IPS-20b (cell line): ENCODE results near the gene TCF4.

Source experiments
- H3K27ac ChIP-seq: one replicate; pipeline ENCODE4 v1.5.1; 2013; ENCODE audit warnings: low read length
- H3K27me3 ChIP-seq: 2 replicates; pipeline ENCODE4 v1.6.1; 2013; ENCODE audit warnings: mild to moderate bottlenecking, low read length, inconsistent platforms; ENCODE audit not compliant: insufficient read depth
- H3K36me3 ChIP-seq: 2 replicates; pipeline ENCODE4 v1.6.1; 2013; ENCODE audit warnings: low read depth, mild to moderate bottlenecking, inconsistent platforms, low read length, moderate library complexity; ENCODE audit not compliant: insufficient read depth
- H3K4me1 ChIP-seq: 2 replicates; pipeline ENCODE4 v1.6.1; 2013; ENCODE audit warnings: mild to moderate bottlenecking, control low read depth, inconsistent platforms, low read length, moderate library complexity; ENCODE audit not compliant: insufficient read depth
- H3K4me3 ChIP-seq: 2 replicates; pipeline ENCODE4 v1.5.1; 2013; ENCODE audit warnings: mild to moderate bottlenecking, low read length, inconsistent platforms
- H3K9ac ChIP-seq: 2 replicates; pipeline ENCODE4 v1.6.1; 2013; ENCODE audit warnings: low read depth, mild to moderate bottlenecking, inconsistent platforms, low read length, moderate library complexity
- H3K9me3 ChIP-seq: 2 replicates; pipeline ENCODE4 v1.6.1; 2013; ENCODE audit warnings: mild to moderate bottlenecking, low read depth, low read length, inconsistent platforms; ENCODE audit not compliant: insufficient read depth

Gene TCF4

GRCh38 chr18:55403421-55403949 lies 184.5 kb downstream of the TCF4 start:
- Histone ChIP-seq H3K4me3 (no peak overlapping the region), H3K9me3 (no peaks in the 10 kb centered on the region), H3K9ac (peak overlapping the region; percentile 47; the same call in 1 of the 2 replicates), H3K36me3 (no peaks in the 10 kb centered on the region), H3K27me3 (no peaks in the 10 kb centered on the region), H3K27ac (no peak overlapping the region), H3K4me1 (peaks cover 52% of the 10 kb centered on the region)

GRCh38 chr18:55402731-55403405 lies 185.1 kb downstream of the TCF4 start:
- Histone ChIP-seq H3K36me3 (no peaks in the 10 kb centered on the region), H3K9ac (peak overlapping the region; percentile 47; the same call in 1 of the 2 replicates), H3K27me3 (no peaks in the 10 kb centered on the region), H3K4me3 (no peak overlapping the region), H3K9me3 (no peaks in the 10 kb centered on the region), H3K27ac (no peak overlapping the region), H3K4me1 (peaks cover 54% of the 10 kb centered on the region)

DNA sequence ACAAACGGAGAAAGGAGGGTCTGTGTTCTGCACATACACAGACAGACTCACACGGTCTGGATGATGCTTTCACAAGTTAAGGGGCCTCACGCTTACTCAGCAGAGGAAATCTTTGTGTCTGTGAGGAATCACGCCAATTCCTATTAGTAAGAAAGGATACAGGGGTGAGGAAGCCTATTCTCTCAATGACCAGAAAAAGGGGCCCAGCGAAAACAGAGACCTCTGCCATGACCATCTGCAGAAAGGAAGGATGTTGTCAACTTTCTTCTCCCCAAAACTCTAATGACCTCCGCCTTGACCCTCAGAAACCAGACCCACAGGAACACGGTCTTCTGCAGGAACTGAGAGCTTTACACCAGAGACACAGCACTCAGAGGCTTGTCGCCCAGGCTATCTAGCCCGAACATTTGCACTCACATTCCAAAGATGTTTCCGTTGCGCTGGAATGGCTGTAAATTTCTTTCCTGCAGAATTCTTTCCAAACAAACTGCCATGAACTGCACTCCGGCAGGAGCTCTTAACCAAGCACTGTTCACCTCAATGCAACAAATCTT lies 186.3 kb downstream of the TCF4 start:
- no peaks in the 10 kb centered on the region for H3K27me3 ChIP-seq
- H3K27ac ChIP-seq, result no peak overlapping the region
- H3K4me1 ChIP-seq, result peaks cover 64% of the 10 kb centered on the region
- H3K9ac ChIP-seq, result peak overlapping the region; percentile 25; the same call in 1 of the 2 replicates
- no peaks in the 10 kb centered on the region for H3K9me3 ChIP-seq
- peak overlapping the region; percentile 29; the same call in 1 of the 2 replicates for H3K4me3 ChIP-seq
- no peaks in the 10 kb centered on the region for H3K36me3 ChIP-seq

GRCh38 chr18:55400590-55401541 lies 187.1 kb downstream of the TCF4 start:
- Histone ChIP-seq H3K4me3 (peak overlapping the region; percentile 27; the same call in 1 of the 2 replicates), H3K9me3 (no peaks in the 10 kb centered on the region), H3K27me3 (no peaks in the 10 kb centered on the region), H3K36me3 (no peaks in the 10 kb centered on the region), H3K4me1 (peaks cover 63% of the 10 kb centered on the region), H3K27ac (no peak overlapping the region), H3K9ac (peak overlapping the region; percentile 25; the same call in 1 of the 2 replicates)

GRCh38 chr18:55400081-55400480 lies 187.9 kb downstream of the TCF4 start:
- no peaks in the 10 kb centered on the region for H3K27me3 ChIP-seq
- H3K9ac ChIP-seq, result no peak overlapping the region
- H3K4me3 ChIP-seq, result no peak overlapping the region
- no peak overlapping the region for H3K27ac ChIP-seq
- H3K9me3 ChIP-seq, result no peaks in the 10 kb centered on the region
- H3K4me1 ChIP-seq, result peaks cover 58% of the 10 kb centered on the region
- no peaks in the 10 kb centered on the region for H3K36me3 ChIP-seq

DNA sequence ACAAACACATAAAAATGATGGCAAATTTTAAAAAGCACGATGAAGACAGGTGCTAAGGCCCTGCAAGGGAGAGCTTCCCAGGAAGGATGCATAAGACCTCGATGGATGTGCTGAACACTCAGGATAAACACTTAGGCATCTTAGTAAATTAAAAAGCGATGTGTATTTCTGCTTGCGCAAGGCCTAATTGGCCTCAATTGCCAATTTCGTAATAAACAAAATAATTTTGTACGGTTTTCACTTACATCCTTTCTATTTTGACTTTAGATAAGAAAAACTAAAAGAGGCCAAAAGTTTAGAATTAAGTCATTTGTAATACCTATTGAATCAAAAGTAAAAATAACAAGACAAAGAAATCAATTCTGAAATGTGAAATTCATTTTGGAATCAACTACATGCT lies 189.1 kb downstream of the TCF4 start:
- Histone ChIP-seq H3K27ac (no peak overlapping the region), H3K36me3 (no peaks in the 10 kb centered on the region), H3K27me3 (no peaks in the 10 kb centered on the region), H3K4me3 (no peak overlapping the region), H3K4me1 (peaks cover 52% of the 10 kb centered on the region), H3K9me3 (no peaks in the 10 kb centered on the region), H3K9ac (no peak overlapping the region)

DNA sequence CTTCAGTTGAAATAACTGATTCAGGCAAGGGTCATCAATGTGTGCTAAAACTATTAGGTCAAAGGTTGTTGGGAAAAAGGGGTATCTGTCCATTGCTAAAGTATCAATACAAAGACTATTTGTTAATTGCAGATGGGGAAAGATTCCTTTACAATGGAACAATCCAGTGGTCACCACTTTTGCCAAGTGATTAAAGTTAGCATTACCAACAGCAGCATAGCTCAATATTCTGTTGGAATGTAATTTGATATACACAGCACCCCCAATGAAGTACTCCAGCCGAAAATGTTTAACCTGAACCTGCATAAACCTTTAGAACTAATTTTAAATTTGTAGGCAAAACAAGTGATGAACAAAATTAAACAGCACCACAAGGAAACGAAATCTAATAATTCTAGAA lies 191.0 kb downstream of the TCF4 start:
- no peak overlapping the region for H3K27ac ChIP-seq
- no peak overlapping the region for H3K9ac ChIP-seq
- H3K4me3 ChIP-seq, result no peak overlapping the region
- H3K9me3 ChIP-seq, result no peaks in the 10 kb centered on the region
- H3K27me3 ChIP-seq, result no peaks in the 10 kb centered on the region
- peaks cover 35% of the 10 kb centered on the region for H3K4me1 ChIP-seq
- no peaks in the 10 kb centered on the region for H3K36me3 ChIP-seq

- no peaks in the 10 kb centered on the region for H3K36me3 ChIP-seq
- H3K4me1 ChIP-seq, result peaks cover 29% of the 10 kb centered on the region
- no peaks in the 10 kb centered on the region for H3K27me3 ChIP-seq
- no peak overlapping the region for H3K27ac ChIP-seq
- no peaks in the 10 kb centered on the region for H3K9me3 ChIP-seq
- H3K4me3 ChIP-seq, result no peak overlapping the region
- no peak overlapping the region for H3K9ac ChIP-seq
Observed at GRCh38 chr18:55396267-55396905, 191.6 kb downstream of the TCF4 start.

DNA sequence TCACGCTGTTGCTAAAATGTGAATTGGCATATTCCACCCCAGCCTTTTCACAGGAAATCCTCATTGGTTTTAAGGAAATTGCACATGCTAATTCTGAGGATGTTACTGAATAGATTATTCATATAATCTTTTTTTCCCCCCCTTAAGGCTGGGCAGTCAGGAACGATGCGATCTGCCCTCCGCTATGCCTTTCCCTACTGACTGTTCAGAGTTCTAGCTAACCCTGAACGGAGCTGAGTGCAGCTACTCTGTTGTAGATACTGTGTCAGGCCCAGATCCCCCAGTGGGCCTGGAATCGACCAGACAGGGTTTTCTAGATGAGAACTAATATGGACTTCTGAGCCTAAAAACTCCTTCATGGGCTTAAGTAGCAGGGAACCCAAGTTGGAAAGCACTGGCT lies 192.2 kb downstream of the TCF4 start:
- Histone ChIP-seq H3K9me3 (no peaks in the 10 kb centered on the region), H3K27ac (no peak overlapping the region), H3K9ac (no peak overlapping the region), H3K4me1 (peaks cover 24% of the 10 kb centered on the region), H3K36me3 (no peaks in the 10 kb centered on the region), H3K27me3 (no peaks in the 10 kb centered on the region), H3K4me3 (no peak overlapping the region)

GRCh38 chr18:55390898-55391297 lies 197.1 kb downstream of the TCF4 start:
- no peaks in the 10 kb centered on the region for H3K27me3 ChIP-seq

More at GRCh38 chr18:55390898-55391297, 197.1 kb downstream of the TCF4 start:
- Histone ChIP-seq H3K9me3 (no peaks in the 10 kb centered on the region), H3K4me1 (no peaks in the 10 kb centered on the region), H3K36me3 (no peaks in the 10 kb centered on the region), H3K4me3 (no peak overlapping the region), H3K9ac (no peak overlapping the region), H3K27ac (no peak overlapping the region)
